DMS153 treated with DMSO at 0.1 percent for 48 hours (cell line): ENCODE results near the gene ITGB7.
"Not testable (repeated sequence)": the region's sequence is repeated elsewhere in the genome, so short reads cannot be mapped to it uniquely, and the experiment has no call there.

ENCODE experiments used
- DNase-seq: peaks from one replicate; lab custom pipeline; 2025; ENCODE audit not compliant: unreplicated experiment; lab: John Stamatoyannopoulos, UW

The ITGB7 gene

DNA sequence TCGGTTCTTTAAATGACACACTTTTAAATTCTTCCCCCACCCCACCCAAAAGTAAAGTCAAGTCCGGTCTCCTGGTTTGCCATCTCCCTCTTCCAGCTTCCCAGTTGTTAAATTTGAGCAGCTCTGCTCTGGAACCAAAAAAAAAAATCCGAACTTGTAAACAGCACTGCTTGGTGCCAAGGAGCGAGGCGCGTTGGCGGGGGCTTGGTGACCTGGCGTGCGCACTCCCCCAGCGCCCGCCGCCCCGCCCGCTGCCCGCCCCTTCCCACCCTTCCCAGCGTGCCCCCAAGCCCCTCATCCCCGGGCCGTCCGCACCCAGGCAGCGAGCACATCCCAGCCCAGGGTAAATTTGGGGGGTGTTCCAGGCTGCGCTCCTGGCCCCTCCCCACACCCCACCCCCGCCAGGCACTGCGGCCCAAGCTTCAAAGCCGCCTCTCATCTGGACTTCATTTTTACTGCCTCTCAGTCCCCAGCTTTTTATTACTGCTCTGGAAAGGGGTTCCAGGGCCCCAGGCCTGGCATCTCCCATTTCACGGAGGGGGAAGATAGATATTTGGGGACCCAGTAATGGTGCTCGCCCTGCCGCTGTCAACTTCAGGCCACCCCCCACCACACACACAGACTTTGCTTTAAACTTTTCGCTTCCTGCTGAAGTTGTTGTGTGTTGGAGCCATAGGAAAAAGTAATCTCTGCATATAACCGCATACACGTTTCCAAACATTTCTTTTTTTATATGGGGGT is 11.7 kb upstream of the ITGB7 start:
- no peak for DNase-seq

DNA sequence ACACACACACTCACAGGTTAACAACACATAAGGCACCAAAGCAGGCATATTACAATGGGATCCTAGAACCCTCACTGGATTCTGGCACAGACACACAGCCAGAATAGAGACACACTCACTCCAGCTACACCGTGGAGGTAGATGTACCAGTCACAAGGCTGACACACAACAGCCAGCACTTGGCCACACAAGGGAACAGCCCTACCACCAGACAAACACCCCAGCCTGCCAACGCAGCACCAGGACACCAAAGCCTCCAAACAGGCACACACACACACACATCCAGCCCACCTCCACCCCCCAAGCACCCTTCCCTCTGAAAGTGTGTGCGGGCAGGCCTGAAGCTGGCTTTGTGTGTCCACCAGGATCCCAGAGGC is 10.9 kb upstream of the ITGB7 start:
- DNase-seq = no peak

DNA sequence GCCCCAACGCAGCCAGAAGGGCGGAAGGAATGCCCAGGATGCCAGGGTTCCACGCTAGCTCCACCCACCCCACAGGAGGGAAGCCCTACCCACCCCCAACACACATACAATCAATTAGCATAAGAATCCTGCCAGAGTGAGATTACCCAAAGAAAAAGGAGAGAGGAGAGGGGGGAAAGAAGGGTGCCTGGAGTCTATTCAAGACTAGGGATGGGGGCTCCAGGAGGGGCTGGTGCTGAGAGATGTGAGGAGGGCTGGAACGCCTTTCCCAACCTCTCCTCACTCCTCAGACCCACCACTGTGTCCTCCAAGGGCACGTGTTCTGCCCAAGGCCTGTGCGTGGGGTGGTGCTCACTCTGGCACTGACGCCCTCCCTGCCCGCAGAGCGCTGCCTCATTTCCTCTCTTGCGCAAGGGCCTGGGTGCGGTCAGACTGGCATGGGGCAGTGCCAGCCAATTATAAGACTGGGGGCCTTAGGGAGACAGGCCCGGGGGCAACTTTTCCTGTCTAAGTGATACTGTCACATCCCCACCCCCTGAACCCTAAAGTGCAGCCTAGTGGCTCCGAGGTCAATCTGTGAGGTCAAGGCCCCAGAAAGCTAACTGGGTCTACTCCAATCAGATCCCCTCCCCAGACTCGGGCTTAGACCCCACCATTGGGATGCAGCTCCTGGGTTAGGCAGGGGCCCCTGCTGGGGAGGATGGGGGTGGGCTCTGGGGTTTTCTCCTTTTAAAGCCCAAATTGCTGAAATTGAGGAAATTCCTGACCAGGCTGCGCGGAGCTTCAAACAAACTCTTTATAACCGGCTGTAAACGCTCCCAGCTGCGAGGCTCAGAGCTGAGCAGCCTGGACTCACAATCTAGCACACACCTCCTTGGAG is 10.2 kb upstream of the ITGB7 start:
- no peak for DNase-seq

DNA sequence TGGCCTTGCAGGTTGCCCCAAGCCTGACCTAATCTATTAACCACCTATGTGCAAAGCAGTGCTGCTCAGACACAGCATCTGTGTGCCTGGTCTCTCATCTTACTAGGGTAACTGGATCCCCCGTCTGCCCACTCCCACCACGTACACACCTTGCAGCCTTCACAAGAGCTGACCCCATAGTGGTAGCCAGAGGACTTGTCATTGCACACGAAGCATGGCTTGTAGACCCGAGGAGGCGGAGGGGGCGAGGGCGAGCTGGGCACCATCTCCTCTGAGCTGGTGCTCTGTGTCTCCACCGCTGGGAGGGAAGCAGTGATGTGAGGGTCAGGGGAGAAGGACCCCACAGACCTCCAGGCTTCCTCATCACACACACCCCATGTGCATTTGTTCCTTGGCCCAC is 8.4 kb upstream of the ITGB7 start:
- no peak for DNase-seq

DNA sequence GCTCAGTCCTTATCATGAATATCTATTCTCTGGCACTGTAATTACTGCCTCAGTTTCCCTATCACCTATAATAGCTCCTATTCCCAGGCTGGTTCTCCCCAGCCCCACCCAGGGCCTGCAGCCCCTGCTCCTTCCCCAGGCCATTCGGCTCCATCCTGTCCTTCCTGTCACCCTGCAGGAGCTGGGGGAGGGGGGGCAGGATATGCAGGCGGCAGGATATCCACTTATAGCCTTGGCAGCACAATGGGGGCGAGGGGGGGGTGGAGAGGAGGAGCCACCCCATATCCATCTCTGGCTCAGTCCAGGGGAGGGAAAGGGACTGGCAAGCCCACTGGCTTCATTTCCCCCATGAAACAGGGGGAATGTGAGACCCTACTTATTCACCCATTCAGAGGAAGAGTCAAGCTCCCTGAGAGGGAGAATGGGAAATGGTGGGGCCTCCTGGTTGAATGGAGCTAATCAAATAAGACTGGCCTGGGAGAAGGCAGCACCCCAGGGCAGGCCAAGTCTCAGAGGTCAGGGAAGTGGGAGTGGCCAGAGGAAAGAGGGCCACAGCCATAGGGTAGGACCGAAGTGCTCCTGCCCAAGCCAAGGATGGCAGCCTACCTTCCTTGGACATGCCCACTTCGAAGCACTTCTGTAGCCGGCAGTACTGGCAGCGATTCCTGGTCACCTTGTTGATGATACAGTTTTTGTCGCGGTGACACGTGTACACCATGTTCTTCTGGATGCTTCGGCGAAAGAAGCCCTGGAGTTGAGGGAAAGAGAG is 7.8 kb upstream of the ITGB7 start:
- DNase-seq = no peak

DNA sequence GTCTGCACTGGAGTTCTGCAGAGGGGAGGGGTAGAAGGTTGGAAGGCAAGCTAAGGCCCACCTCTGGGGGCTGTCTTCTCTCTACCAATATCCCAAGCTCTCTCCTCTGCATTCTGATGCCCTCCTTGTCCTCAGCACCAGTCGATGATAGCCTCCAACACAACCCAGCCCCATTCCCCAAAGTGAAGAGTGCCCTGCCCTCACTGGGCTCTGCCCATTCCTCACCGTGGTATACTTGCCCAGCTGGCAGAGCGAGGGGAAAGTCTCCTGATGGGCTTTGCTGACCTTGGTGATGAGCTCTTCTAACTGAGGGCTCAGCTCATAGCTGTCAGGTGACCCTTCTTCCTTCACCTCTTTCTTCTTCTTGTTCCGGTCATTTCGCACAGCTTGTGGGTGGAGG is 7.2 kb upstream of the ITGB7 start:
- no peak for DNase-seq

DNA sequence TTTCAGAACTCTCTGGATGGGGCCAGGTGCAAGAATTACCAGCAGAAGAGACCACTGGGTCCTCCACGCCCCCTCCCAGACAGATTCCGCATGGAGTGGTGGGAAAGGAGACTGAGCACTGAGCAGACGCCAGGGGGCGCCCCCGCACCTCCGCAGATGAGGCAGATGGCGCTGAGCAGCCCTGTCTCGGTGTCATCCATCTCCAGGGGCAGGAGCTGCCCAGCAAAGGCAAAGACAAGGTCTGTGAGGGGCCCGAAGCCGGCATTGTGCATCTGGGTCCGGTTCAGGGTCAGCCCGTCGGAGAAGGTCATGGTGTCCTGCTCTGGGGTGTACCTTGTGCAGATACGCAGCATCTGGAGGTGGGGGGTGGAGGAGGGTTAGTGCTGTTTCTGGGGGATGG is 6.3 kb upstream of the ITGB7 start:
- DNase-seq = peak; percentile 62

DNA sequence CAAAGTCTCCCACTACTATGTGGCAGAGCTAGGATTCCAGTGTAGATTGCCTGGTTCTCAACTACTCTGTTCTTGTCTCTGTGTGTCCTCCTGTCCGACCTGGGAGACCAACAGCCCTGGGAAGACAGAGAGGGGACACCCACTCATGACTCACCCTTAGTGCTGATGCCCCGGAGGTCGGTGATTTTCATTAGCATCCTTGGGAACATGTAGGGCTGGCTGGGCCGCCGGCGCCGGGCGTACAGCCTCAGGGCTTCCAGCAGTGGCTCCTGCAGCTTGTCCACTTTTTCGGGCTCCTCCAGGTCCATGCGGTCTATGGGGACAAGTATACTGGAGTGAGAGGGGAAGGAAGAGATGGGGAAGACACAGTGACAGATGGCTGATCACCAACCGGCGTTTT is 5.9 kb upstream of the ITGB7 start:
- DNase-seq = no peak

DNA sequence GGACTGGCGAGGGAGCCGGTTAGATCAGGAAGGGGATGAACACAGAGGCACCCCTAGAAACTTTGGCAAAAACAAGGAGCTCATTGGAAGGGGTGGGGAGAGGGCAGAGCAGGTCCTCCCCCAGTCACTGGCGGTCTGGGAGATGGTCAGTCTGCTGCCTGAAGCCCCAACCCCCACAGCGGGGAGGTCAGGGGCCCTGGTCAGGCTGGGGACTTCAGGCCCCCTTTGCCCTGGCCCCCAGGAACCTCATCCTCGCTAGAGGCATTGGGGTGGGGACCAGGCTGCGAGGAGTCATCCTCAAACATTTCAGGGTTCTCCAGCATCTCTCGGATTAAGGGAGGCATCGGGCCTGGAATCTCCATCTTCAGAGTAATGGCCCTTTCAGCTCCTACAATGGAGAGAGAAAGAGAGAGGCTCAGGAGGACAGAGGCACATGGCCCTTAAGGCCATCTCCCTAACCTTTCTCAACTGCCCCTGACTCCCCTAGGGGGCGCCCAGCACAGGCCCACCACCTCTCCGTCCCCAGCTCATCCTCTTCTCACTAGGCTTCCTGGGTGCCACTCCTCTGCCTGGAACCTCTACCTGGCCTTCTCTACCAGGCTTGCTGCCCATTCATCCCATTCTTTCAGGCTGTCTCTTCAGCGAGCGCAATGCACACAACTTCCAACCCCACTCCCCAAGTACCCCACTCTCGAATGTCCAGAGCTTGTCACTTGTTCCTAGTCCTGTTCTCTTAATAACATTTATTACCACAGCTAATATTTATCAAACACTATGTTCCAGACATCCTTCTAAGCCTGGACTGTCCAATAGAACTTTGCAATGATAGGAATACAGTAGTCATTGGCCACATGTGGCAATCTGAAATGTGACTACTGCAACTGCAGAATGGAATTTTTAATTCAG is 4.7 kb upstream of the ITGB7 start:
- no peak for DNase-seq

DNA sequence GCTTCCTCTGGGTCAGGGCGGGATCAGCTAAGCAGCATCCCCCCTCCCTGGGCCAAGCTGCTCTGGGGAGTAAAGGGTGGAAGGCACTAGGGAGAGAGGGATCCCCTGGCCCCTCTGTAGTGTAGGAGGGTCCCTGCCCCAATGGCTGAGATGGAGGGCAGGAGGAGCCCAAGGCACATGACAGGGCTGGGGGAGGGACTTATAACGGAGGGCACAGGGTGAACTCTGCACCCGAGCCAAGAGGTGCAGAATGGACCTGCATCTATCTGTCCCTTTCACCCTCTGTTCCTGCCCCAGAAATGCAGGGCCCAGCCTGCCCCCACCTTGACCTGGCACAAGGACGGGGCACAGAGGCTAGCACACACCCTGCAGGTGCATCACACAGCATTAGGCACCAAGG is 3.8 kb upstream of the ITGB7 start:
- no peak for DNase-seq

DNA sequence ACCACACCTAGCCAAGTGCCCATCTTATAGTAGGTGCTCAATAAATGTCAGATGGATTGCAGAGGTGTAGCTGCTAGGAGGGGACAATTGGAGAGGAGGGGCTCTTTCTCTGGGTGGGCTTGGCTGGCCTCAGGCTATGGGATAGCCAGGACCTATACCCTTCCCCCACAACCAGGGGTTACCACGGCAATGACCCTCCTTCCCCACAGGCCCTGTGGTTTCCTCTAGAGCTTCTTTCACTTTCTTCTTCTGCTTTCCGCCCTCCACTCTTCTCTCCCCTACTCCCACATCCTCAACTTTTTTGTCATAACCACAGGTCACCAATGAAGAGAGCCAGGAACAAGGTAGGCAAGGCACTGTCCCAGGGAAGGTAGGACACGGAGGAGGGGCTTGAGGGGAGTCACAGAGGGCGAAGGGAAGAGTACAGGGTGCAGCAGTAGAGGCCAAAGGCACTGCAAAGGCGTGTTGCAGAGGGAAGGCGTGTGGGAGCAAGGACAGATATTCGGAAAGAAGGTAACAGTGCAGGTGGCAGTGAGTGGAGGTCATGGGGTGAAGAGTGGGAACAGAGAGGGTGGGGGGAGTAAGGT is 1.9 kb upstream of the ITGB7 start:
- no peak for DNase-seq

DNA sequence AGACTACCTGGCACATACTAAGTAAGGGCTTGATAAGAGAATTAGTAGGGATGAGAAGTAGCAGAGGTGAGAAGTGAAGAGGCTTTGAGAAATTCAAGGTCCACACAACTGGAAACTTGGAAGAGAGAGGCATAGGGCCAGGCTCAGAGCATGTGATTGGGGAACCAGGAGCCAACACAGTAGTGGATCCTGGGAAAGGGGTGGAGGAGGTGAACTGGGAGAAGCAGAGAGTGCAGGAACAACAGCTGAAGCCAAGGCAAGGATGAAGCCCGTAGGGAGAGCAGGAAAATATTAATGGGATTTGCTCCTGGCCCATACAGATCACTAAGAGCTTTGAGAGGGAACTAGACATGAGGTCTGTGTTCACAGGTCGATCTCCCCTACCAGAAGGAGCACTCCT is 1.4 kb upstream of the ITGB7 start:
- no peak for DNase-seq

DNA sequence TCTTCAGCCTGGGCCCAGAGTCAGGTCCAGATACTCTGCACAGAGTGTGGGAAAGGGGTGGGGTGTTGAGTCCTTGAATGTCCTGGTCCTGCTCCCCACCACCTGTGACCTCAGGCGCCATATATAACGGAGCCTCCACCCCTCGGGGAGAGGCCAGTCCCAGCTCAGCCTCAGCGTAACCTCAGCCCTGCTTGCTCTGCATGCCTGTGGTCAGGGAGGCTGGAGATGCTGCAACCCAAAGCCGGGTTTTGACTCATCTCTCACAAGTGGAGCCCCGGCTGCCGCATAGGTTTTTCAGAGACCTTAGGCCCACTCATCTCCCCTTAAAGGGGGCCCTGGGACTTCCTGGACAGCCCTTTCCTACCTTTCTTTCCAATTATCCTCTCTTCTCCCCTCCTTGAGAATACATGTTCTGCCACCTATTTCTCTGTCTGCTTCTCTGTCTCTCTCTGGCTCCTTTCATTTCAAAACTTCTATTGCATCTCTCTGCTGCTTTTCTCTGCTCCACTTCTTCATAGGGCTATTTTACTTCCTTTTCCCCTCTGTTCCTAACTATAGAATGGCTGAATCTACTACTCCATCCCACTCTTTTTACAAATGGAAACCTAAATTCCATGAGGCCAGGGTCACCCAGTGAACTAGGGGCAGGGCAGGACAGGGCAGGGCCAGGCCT is 1.2 kb downstream of the ITGB7 start:
- no peak for DNase-seq

DNA sequence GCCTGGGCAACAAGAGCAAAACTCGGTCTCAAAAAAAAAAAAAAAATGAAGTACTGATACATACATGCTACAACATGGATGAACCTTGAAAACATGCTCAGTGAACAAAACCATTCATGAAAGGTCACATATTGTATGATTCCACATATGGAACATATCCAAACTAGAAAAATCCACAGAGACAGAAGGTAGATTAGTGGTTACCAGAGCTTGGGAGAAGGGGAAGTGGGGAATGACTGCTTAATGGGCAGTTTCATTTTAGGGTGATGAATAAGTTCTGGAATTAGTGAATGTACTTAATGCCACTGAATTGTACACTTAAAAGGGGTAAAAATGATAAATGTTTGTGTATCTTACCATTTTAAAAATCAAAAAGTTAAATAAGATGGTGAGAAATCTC is 2.7 kb downstream of the ITGB7 start:
- no peak for DNase-seq

DNA sequence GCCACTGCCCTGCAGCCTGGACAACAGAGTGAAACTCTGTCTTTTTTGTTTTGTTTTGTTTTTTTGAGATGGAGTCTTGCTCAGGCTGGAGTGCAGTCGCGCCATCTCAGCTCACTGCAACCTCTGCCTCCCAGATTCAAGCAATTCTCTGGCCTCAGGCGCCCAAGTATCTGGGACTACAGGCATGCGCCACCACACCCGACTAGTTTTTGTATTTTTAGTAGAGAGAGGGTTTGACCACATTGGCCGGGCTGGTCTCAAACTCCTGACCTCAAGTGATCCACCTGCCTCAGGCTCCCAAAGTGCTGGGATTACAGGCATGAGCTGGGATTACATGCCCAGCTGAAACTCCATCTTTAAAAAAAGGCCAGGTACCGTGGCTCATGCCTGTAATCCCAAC is 4.7 kb downstream of the ITGB7 start:
- not testable (repeated sequence) for DNase-seq

DNA sequence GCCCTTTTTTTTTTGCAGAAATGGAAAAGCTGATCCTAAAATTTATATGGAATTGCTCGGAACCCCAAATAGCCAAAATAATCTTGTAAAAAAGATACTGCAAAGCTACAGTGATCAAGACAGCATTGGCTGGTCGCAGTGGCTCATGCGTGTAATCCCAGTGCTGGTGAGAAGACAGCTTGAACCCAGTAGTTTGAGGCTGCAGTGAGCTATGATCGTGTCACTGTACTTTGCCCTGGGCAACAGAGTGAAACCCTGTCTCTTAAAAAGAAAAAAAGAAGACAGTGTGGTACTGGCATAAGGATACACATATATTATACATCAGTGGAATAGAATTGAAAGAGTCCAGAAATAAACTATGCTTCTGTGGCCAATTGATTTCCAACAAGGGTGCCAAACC is 5.4 kb downstream of the ITGB7 start:
- no peak for DNase-seq

DNA sequence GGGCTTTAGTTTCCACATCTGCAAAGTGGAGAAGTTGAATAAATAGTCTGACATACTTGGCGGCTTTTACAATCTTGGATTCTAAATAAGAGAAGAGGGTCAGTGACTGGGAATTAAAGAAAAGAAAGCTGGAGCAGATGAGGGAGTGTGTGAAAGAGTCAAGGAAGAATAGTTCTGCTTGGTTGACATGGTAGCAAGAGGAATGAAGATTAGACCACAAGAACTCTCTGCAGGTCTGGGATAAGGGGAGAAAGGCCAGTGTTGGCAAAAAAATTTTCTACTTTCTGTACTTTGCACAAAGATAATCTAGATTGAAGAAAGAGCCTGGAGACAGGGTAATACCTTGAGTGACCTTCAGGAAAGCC is 5.9 kb downstream of the ITGB7 start:
- DNase-seq = no peak

DNA sequence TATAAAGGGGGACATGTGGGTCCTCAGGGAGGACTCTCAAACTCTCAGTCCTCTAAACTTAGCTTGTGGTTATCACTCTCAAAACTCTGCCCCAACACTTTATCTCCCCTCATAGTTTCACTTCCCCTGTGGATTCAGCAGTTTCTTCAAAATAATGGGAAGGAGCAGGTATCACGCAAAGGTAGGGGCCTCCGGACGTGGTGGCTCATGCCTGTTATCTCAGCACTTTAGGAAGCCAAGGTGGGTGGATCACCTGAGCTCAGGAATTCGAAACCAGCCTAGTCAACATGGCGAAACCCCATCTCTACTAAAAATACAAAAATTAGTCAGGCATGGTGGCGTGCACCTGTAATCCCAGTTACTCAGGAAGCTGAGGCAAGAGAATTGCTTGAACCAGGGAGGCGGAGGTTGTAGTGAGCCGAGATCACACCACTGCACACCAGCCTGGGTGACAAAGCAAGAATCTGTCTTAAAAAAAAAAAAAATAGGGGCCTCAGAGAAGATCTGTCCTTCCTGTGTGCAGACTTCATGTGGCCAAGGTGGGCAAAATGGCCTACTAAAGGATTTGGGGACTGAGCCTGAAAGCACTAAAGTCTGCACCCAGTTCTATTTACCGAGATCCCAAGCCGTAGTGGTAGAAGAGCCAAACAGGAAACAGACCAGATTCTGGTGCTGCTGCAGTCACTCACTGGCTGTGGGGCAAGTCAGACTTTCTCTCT is 6.4 kb downstream of the ITGB7 start:
- no peak for DNase-seq

DNA sequence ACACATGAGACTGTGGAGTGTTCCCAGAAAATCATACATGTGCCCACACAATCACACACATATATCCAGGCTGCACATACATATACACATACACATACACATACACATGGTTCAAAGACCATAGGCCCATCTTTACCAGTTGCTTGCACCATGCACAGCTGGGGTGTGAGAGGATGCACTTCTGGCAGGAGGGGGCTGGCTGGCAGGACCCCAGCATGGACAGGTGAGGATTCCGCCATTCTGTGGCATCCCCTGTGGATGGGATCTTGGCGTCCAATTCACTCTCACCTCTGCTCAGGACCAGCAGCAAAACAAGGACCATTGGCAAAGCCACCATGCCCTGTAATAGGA is 7.0 kb downstream of the ITGB7 start:
- DNase-seq = no peak
